GM18511 (cell line): Measurements from ENCODE around the gene SLAIN2.

Source experiments
- ATAC-seq: cut with Tn5 transposase; IDR thresholded peaks from one replicate; pipeline ENCODE4 v1.9.1; 2021; ENCODE audit warnings: mild to moderate bottlenecking, moderate library complexity; ENCODE audit not compliant: unreplicated experiment

Gene SLAIN2

DNA sequence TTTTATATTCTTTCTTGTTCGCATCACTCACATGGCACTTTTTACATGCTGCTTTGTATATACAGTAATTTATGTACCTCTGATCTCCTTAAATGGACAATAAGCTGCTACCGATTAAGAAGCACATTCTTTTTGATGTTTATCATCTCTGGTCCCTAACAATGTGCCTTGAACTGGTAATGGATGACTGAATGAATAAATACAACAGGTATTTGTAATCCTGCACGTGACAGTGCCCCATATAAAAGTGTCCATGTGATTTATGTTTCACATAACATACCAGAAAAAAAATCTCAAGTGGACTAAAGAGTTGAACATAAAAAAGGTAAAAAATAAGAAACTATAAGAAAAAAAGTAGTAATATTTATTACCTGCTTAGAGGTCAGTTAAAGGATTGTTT lies 7.7 kb upstream of the SLAIN2 start:
- ATAC-seq = no peak

DNA sequence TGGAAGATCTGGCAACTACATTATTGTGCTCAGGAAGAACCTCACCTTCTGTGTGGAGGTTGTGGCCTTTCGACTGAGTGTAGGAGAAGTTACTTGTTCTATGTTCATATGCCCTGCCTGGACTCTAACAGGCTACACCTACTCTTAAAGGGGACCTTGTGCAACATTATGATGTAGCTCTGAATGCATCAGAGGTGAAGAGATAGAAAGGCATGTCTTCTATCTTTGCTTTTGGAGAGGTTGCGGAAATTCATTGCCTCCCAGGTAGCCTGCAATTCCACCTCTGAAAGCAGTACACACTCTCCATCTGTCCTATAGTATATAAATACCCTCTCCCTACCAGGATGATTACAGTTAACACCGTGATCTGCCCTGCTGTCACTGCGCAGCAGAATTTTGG lies 7.1 kb upstream of the SLAIN2 start:
- ATAC-seq = no peak

DNA sequence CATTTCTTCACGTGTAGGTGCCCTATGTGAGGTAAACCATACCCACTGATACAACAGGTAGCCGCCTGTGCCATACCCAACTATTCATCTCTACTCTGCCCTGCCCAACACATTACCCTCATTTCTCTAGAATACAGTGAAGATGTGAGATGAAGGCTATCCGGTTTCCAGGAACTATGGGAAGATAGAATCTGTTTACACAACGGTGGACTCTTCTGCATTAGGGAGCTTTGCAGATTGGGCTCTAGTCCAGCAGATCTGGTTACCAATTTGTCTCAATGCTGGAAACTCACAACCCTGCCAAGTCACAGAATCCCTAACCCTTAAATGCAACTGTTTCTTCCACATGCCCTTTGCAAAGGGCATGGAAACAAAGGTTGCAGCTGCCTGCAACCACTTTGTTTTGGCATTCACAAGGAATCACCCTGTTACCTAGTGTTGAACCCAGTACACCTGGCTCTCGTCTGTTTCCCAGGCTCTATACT lies 6.4 kb upstream of the SLAIN2 start:
- ATAC-seq = no peak

DNA sequence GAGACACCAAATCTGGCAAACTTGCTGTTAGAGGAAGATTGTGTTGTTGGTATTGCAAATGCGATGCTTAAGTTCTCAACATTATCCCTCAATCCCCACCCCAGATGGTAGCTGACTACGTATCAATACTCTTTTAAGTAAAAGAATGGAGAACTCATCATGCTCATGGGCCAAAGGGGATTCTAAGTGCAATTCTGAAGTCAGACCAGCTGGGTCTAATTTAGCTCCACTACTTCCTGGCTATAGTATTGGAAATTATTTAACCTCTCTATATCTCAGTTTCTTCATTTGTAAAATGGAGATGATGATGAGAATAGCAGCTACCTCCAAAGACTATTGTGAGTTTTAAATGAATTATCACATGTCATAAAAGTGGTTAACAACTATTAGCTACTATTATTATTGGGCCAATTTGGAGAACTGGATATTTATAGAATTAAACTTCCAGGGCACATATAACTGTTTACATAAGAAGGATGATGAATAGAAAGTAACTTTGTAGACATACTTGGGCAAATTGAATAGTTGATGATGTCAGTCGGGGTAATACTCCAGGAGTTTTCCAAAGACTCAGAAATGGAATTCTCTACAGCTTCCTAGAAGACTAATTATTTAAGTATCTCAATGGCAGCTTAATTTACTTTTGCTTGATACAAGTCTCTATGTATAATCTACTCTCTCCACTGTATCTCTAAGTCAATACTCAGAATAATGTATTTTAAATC lies 5.0 kb upstream of the SLAIN2 start:
- ATAC-seq = no peak

GRCh38 chr4:48337731-48338130 lies 3.6 kb upstream of the SLAIN2 start:
- no peak for ATAC-seq

DNA sequence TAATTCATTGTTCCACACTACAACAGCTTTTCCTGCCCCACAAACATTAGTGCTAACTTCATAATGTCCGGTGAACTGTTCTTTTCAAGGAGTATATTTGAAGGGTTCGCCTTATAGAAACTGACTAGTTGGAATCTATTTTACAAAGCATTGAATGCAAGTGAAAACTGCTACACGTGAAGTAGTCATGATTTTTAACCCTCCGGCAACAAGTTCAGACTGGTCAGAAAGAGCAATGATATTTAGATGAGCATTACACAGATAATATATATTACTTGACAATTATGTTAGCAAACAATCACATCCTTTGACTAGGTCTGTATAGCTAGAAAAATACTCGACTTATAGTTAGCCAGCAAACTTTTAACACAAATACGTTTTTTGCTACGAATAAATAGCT lies 1.7 kb upstream of the SLAIN2 start:
- ATAC-seq = no peak

GRCh38 chr4:48340276-48340964 lies 909 bp upstream of the SLAIN2 start:
- peak; percentile 6 for ATAC-seq

- peak; percentile 30 for ATAC-seq
Observed at GRCh38 chr4:48341776-48342605, 662 bp downstream of the SLAIN2 start.

- no peak for ATAC-seq
Observed at GRCh38 chr4:48342606-48342880, 1.2 kb downstream of the SLAIN2 start.

DNA sequence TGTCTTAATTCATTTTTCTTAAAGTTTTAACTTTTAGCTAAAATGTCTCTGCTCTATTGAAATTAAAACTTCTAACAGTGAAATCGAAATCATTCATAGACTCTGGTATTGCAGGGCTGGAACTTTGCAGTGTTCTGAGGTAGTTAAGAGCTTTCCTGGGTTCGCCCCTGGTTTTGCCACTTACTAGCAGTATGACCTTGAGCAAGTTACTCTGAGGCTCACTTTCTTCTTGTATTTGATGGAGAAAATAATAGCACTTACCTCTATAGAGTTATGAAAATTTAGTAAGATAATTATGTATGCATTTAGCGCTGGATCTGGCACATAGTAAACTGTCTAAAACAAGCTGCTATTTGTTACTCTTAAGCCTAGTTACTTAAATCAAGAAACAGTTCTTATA lies 1.7 kb downstream of the SLAIN2 start:
- ATAC-seq = no peak

DNA sequence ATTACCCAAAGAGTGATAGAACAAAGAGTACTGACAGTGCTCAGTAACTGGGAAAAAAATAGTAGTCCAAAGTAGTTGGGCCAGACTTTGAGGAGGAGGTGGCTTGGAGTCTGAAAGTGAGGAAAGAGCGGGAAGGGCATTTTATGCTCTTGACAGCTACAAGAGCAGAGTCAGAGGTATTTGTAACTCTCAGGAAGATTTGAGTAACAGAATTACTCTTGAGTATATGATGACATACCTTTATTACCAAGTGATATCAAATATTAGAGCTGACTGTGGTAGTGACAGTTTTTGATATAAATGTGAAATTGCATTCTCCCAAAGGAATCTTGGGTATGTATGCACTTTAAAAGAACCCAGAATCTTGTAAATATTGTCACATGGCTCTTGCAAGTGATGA lies 2.2 kb downstream of the SLAIN2 start:
- ATAC-seq = no peak

- no peak for ATAC-seq
Observed at GRCh38 chr4:48345542-48345941, 4.2 kb downstream of the SLAIN2 start.

DNA sequence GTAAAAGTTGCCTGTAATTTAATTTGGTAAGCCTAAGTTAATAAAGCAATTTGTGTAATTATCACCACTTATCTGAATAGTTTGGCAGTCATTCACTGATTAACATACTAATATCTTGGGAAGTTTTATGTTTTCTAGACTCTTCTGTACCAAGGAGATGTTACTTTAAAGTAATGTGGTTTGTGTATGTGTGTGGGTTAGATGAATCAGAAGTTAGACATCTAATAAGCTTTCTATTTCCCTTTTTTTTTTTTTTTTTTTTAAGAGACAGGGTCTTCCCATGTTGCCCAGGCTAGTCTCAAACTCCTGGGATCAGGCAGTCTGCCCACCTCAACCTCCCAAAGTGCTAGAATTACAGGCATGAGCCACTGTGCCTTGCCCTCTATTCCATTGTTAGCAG lies 5.3 kb downstream of the SLAIN2 start:
- no peak for ATAC-seq

DNA sequence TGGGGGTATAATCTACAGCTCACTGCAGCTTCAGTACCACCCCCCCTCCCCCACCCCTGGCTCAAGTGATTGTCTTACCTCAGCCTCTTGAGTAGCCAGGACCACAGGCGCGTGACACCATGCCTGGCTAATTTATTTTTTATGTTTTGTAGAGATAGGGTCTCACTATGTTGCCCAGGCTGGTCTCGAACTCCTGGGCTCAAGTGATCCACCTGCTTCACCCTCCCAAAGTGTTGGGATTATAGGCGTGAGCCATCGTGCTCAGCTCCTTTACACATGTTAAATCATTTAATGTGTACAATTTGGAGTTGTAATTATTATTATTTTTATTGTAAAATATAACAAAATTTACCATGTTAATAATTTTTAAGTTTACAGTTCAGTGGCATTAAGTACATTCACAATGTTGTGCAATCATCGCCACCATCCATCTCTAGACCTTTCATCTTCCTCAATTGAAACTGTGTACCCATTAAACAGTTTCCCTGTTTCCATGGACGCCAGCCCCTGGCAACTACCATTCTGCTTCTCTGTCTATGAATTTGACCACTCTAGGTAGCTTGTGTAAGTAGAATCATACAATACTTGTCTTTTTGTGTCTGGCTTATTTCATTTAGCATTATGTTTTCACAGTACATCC lies 6.1 kb downstream of the SLAIN2 start:
- ATAC-seq = no peak

DNA sequence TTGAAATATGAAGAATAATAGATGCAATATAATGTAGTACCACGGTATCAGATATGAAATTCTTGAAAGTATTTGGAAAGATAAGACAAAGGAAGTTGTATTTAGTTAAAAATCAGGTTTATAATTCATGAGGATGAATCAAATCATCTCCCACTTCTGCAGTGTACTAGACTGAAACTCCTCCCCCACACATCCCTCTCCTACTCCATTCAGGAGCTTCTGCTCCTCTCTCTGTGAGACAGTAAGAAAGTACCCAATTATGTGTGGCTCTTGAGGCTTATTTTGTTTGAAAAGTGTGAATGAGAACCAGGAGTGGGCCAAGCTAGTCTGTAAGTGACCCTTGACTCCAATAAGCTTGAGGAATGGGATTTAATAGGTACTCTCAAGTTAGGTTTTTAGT lies 9.5 kb downstream of the SLAIN2 start:
- no peak for ATAC-seq

DNA sequence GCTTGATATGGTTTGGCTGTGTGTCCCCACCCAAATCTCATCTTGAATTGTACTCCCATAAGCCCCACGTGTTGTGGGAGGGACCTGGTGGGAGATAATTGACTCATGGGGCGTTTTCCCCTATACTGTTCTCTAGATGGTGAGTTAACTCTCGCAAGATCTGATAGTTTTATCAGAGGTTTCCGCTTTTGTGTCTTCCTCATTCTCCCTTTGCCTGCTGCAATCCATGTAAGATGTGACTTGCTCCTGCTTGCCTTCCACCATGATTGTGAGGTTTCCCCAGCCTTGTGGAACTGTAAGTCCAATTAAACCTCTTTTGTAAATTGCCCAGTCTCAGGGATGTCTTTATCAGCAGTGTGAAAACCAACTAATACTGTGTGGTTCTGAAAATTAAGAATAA lies 11.5 kb downstream of the SLAIN2 start:
- no peak for ATAC-seq

DNA sequence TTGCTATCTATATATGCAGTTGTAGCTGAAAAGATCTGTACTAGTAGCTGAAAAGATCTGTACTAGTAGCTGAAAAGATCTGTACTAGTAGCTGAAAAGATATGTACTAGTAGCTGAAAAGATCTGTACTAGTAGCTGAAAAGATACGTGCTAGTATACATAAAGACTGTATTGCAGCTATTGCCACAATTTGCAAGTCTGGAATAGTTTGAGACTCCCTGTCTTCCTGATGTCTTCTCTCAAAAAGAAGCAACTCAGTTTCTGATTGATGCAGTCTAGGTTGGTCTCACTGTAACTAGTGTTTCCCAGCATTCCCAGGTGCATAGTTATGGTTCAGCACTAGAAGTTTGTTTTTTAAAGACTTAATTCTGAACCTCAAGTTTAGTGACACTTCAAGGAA lies 15.0 kb downstream of the SLAIN2 start:
- no peak for ATAC-seq

GRCh38 chr4:48360285-48361011 lies 19.1 kb downstream of the SLAIN2 start:
- no peak for ATAC-seq

GRCh38 chr4:48361012-48361400 lies 19.7 kb downstream of the SLAIN2 start:
- no peak for ATAC-seq

DNA sequence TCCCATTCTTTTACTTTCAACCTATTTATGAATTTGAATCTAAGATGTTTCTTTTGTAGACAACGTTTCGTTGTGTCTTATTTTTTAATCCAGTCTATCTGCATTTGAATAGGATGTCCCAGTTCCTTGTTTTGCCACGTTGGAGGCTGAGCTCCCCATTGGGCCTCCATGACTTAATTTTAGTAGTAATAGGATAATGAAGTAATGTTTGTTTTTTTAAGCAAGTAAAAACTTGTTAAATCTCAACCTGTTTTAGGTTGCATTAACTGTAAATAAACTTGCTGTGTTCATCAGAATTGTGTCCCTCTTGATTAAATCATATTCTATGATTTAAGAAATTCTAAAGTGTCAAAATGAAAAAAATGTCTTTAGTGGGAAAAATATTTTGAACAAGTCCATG lies 25.3 kb downstream of the SLAIN2 start:
- no peak for ATAC-seq

DNA sequence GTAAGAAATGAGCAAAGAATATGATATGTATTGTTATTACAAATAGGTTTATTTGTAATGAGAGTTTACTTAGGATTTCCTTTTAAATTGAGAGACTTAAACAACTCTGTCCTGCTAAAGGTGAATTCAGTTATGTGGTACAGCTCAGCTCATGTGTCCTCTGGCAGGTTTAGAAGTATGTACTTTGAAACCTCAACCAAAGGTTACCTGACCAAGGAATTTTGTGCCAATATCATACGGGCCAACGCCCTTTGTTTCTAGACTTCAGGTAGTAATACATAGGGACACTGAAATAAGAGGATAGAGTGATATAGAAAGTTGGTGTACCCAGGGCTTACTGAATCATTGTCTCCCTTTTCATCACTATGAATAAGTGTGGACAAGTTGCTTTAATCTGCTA lies 25.7 kb downstream of the SLAIN2 start:
- ATAC-seq = no peak
